Liver (tissue), 9 donors: ENCODE results near the gene SLC16A8. TPM values are rescaled to one million over a fixed set of nuclear protein-coding genes. Genes with fewer than 3 reads are reported as not detected.

ENCODE experiments used
- DNase-seq: peaks from one replicate; pipeline ENCODE4 v3.0.0-alpha.2; 2017; ENCODE audit warnings: low spot score
- H3K27ac ChIP-seq, 2 donors: one replicate each; pipeline ENCODE4 v1.7.0; 2013; ENCODE audit warnings: inconsistent platforms in 2 of 2, low read length in 2 of 2, control low read depth in 1 of 2, low read depth in 1 of 2, mild to moderate bottlenecking in 1 of 2
- H3K27me3 ChIP-seq, 4 donors: one replicate each; pipeline versions ENCODE4 v1.6.1 to v1.7.0; 2013; ENCODE audit warnings: low read length in 3 of 4, inconsistent platforms in 1 of 4, mild to moderate bottlenecking in 1 of 4, moderate library complexity in 1 of 4; ENCODE audit not compliant: control insufficient read depth in 4 of 4, insufficient read depth in 4 of 4
- H3K36me3 ChIP-seq, 4 donors: one replicate each; pipeline versions ENCODE4 v1.6.1 to v1.7.0; 2013; ENCODE audit warnings: low read length in 3 of 4, mild to moderate bottlenecking in 3 of 4, low read depth in 1 of 4, moderate library complexity in 1 of 4; ENCODE audit not compliant: control insufficient read depth in 4 of 4, insufficient read depth in 3 of 4
- H3K4me1 ChIP-seq, 4 donors: one replicate each; pipeline versions ENCODE4 v1.6.1 to v1.7.0; 2013; ENCODE audit warnings: low read length in 3 of 4, mild to moderate bottlenecking in 3 of 4, moderate library complexity in 1 of 4; ENCODE audit not compliant: control insufficient read depth in 4 of 4, insufficient read depth in 4 of 4
- H3K4me3 ChIP-seq, 3 donors: one replicate each; pipeline versions ENCODE4 v1.6.1 to v1.7.0; 2013; ENCODE audit warnings: low read length in 3 of 3, control low read depth in 1 of 3, low read depth in 1 of 3, mild to moderate bottlenecking in 1 of 3
- H3K9ac ChIP-seq, 2 donors: one replicate each; pipeline ENCODE4 v1.7.0; 2013; ENCODE audit warnings: low read length in 2 of 2, mild to moderate bottlenecking in 2 of 2, moderate library complexity in 2 of 2, control low read depth in 1 of 2, low read depth in 1 of 2
- H3K9me3 ChIP-seq, 4 donors: one replicate each; pipeline versions ENCODE4 v1.6.1 to v1.7.0; 2013; ENCODE audit warnings: low read length in 3 of 4; ENCODE audit not compliant: control insufficient read depth in 4 of 4
- ATF3 ChIP-seq: IDR thresholded peaks from 2 replicates; pipeline ENCODE4 v1.6.1; 2016; ENCODE audit warnings: antibody characterized with exemption
- EGR1 ChIP-seq, 2 donors: IDR thresholded peaks; 2 replicates each; pipeline ENCODE4 v1.6.1; 2016 to 2018; ENCODE audit warnings: antibody characterized with exemption in 2 of 2, low read depth in 2 of 2
- FOXA2 ChIP-seq: IDR thresholded peaks from 2 replicates; pipeline ENCODE4 v1.6.1; 2016; ENCODE audit warnings: antibody characterized with exemption
- GABPA ChIP-seq, 2 donors: IDR thresholded peaks in 1 of 2; conservative IDR thresholded peaks in 1 of 2; 2 replicates each; pipeline ENCODE4 v1.6.1; 2016; ENCODE audit warnings: antibody characterized with exemption in 2 of 2, mild to moderate bottlenecking in 1 of 2, moderate library complexity in 1 of 2
- HNF4A ChIP-seq, 2 donors: conservative IDR thresholded peaks; 2 replicates each; pipeline ENCODE4 v1.6.1; 2016; ENCODE audit warnings: antibody characterized with exemption in 2 of 2, mild to moderate bottlenecking in 2 of 2
- JUND ChIP-seq, 2 donors: IDR thresholded peaks; 2 replicates each; pipeline ENCODE4 v1.6.1; 2016; ENCODE audit warnings: antibody characterized with exemption in 2 of 2
- NR2F2 ChIP-seq: IDR thresholded peaks from 2 replicates; pipeline ENCODE4 v1.6.1; 2016; ENCODE audit warnings: antibody characterized with exemption
- RAD21 ChIP-seq, 2 donors: IDR thresholded peaks; 2 replicates each; pipeline ENCODE4 v1.6.1; 2016; ENCODE audit warnings: antibody characterized with exemption in 2 of 2, mild to moderate bottlenecking in 2 of 2
- REST ChIP-seq: IDR thresholded peaks from 2 replicates; pipeline ENCODE4 v1.6.1; 2016; ENCODE audit warnings: antibody characterized with exemption, mild to moderate bottlenecking
- RXRA ChIP-seq, 2 donors: IDR thresholded peaks; 2 replicates each; pipeline ENCODE4 v1.6.1; 2017 to 2018; ENCODE audit warnings: antibody characterized with exemption in 2 of 2, mild to moderate bottlenecking in 1 of 2
- SP1 ChIP-seq: IDR thresholded peaks from 2 replicates; pipeline ENCODE4 v1.6.1; 2018; ENCODE audit warnings: antibody characterized with exemption, mild to moderate bottlenecking
- YY1 ChIP-seq: IDR thresholded peaks from 2 replicates; pipeline ENCODE4 v1.6.1; 2016; ENCODE audit warnings: antibody characterized with exemption, mild to moderate bottlenecking
- WGBS: extraction: QIAGEN DNeasy Blood & Tissue Kit; methylation state at CpG from one replicate; pipeline ENCODE4 v1.1.7; 2013; 5-methylcytosine and 5-hydroxymethylcytosine counted together
- polyA plus RNA-seq, 2 donors: library from polyadenylated mRNA; stranded (reverse) in 1 of 2; unstranded in 1 of 2; fragments of 200-250 nt in 1 of 2; fragments of >200 nt in 1 of 2; fragmentation: Nextera tagmentation in 1 of 2; extraction: Ambion mirVana in 1 of 2; gene quantifications; one replicate each; pipeline versions ENCODE4 v1.2.1 to v1.2.3, GENCODE V29; 2013 to 2015
- total RNA-seq, 2 donors: library from RNA; depleted of rRNA; stranded (reverse); fragments of >200 nt; gene quantifications; one replicate each; pipeline ENCODE4 v1.2.3, GENCODE V29; 2014
- donor health status: healthy.
- donor health status: healthy.
- donor health status: healthy.
- donor health status: healthy.
- donor health status: healthy.

The SLC16A8 gene
- total and polyA plus RNA-seq, 4 donors: 0.10 TPM; not detected in 3

- WGBS: 90% methylated on average over 19 of the region's 19 CpGs
- Histone ChIP-seq H3K36me3 (no peaks in the 10 kb centered on the region), H3K9me3 (no peaks in the 10 kb centered on the region), H3K4me1 (peaks cover 0 to 4% (median under 1%) of the 10 kb centered on the region in 4 donors), H3K9ac (no peak overlapping the region), H3K27ac (peak overlapping the region; percentile 25 to 41), H3K27me3 (no peaks in the 10 kb centered on the region), H3K4me3 (no peak overlapping the region)
- no peak for TF ChIP-seq RAD21 (IDR thresholded peaks at IDR 0.05)
- no peak for TF ChIP-seq SP1
- TF ChIP-seq YY1: no peak
- no peak for TF ChIP-seq FOXA2
- TF ChIP-seq ATF3: no peak
- no peak for TF ChIP-seq REST
- no peak for TF ChIP-seq RXRA (IDR thresholded peaks at IDR 0.05)
- peak; percentile 36 for TF ChIP-seq NR2F2
- TF ChIP-seq EGR1 (IDR thresholded peaks at IDR 0.05; ENCODE audit: low read depth in 2 of 2): no peak
- no peak for DNase-seq
Observed at GRCh38 chr22:38032681-38033521, 51.1 kb downstream of the SLC16A8 start.

GRCh38 chr22:38031491-38031890 is 52.5 kb downstream of the SLC16A8 start:
- Histone ChIP-seq H3K4me3 (no peak overlapping the region), H3K27ac (no peak overlapping the region), H3K9me3 (no peaks in the 10 kb centered on the region), H3K4me1 (peaks cover 0 to 6% (median under 1%) of the 10 kb centered on the region in 4 donors), H3K36me3 (no peaks in the 10 kb centered on the region), H3K27me3 (no peaks in the 10 kb centered on the region), H3K9ac (no peak overlapping the region)
- TF ChIP-seq FOXA2 (no peak), JUND (IDR thresholded peaks at IDR 0.05) (no peak), GABPA (IDR thresholded peaks at IDR 0.05 in 1 of 2, conservative IDR thresholded peaks at IDR 0.05 in 1 of 2) (no peak), YY1 (no peak), EGR1 (IDR thresholded peaks at IDR 0.05; ENCODE audit: low read depth in 2 of 2) (no peak), HNF4A (conservative IDR thresholded peaks at IDR 0.05) (no peak), SP1 (no peak), RXRA (IDR thresholded peaks at IDR 0.05) (no peak)
- DNase-seq: no peak
- 93% methylated on average over 12 of the region's 12 CpGs for WGBS
